Heart left ventricle (tissue), 16 donors: Measurements from ENCODE around the gene LDAF1. TPM values are rescaled to one million over a fixed set of nuclear protein-coding genes. Genes with fewer than 3 reads are reported as not detected.

Experiments used
- ATAC-seq, 4 donors: fragments of 200-7000 bp; cut with Tn5 transposase; one replicate each; pipeline ENCODE4 v1.9.1; 2020 to 2022; ENCODE audit warnings: moderate library complexity in 4 of 4, mild to moderate bottlenecking in 3 of 4, moderate number of reproducible peaks in 1 of 4
- DNase-seq, 5 donors: peaks; one replicate each; pipeline ENCODE4 v3.0.0-alpha.2; 2020
- H3K27ac ChIP-seq, 12 donors: fragments of 200-600 bp; sonication (generic) in 4 of 12; one replicate each; pipeline versions ENCODE4 v1.5.0 to v1.8.0; 2016 to 2022; ENCODE audit warnings: mild to moderate bottlenecking in 2 of 12
- H3K27me3 ChIP-seq, 9 donors: fragments of 200-600 bp; sonication (generic) in 2 of 9; one replicate each; pipeline versions ENCODE4 v1.5.1 to v1.8.0; 2016 to 2022; ENCODE audit warnings: mild to moderate bottlenecking in 3 of 9
- H3K36me3 ChIP-seq, 9 donors: fragments of 200-600 bp; sonication (generic) in 2 of 9; one replicate each; pipeline versions ENCODE4 v1.5.0 to v1.8.0; 2018 to 2022; ENCODE audit warnings: mild to moderate bottlenecking in 2 of 9
- H3K4me1 ChIP-seq, 12 donors: fragments of 200-600 bp; sonication (generic) in 4 of 12; one replicate each; pipeline versions ENCODE4 v1.5.0 to v1.8.0; 2016 to 2022; ENCODE audit warnings: mild to moderate bottlenecking in 3 of 12
- H3K4me3 ChIP-seq, 12 donors: fragments of 200-600 bp; sonication (generic) in 4 of 12; one replicate each; pipeline versions ENCODE4 v1.5.0 to v1.8.0; 2017 to 2022; ENCODE audit warnings: mild to moderate bottlenecking in 9 of 12, moderate library complexity in 4 of 12
- H3K9me3 ChIP-seq, 12 donors: fragments of 200-600 bp; sonication (generic) in 4 of 12; one replicate each; pipeline versions ENCODE4 v1.5.0 to v1.8.0; 2016 to 2022; ENCODE audit warnings: mild to moderate bottlenecking in 1 of 12
- POLR2A ChIP-seq, 2 donors: fragments of 450-650 bp; IDR thresholded peaks; one replicate each; pipeline ENCODE4 v1.6.1; 2017; ENCODE audit warnings: antibody characterized with exemption in 2 of 2, mild to moderate bottlenecking in 2 of 2, moderate library complexity in 2 of 2
- WGBS, 4 donors: extraction: QIAGEN DNeasy Blood & Tissue Kit in 2 of 4; methylation state at CpG; one replicate each; pipeline versions ENCODE4 v1.1.5 to v1.1.7; 2013 to 2018; 5-methylcytosine and 5-hydroxymethylcytosine counted together
- intact Hi-C, 10 donors: fragments of 100-400 bp; cut with DNase I; formaldehyde crosslinking; loops; one replicate each; pipeline versions ENCODE4 v1.11.1 to v1.14.2; 2022
- polyA plus RNA-seq, 2 donors: library from polyadenylated mRNA; stranded (reverse); fragments of 200-250 nt; gene quantifications; one replicate each; pipeline ENCODE4 v1.2.3, GENCODE V29; 2013
- total RNA-seq, 9 donors: library from RNA; depleted of rRNA in 2 of 9; stranded (reverse); fragments of >200 nt in 2 of 9; fragmentation: NEBNext Ultra II Directional in 3 of 9; extraction: Animal tissue kit (Norgen Biotek cat#: 25700) in 3 of 9; gene quantifications; one replicate each; pipeline versions ENCODE4 v1.1.0 to v1.2.4, GENCODE V29; 2016 to 2023
- TF ChIP-seq, protein P1 (sequence below), 12 donors: fragments of 200-600 bp; sonication (generic) in 4 of 12; IDR thresholded peaks; one replicate each; pipeline versions ENCODE4 v1.5.0 to v1.8.0; 2018 to 2022; ENCODE audit warnings: antibody characterized with exemption in 12 of 12, mild to moderate bottlenecking in 5 of 12
- donor health status: ischemic (EF 13 %, LVEDD 7.1; RV severe dilation, severe dysfunction).
- donor health status: healthy with polysubstance abuse.
- donor health status: DM: no; HTN: yes; CAD: no.
- donor health status: DM: no; HTN: no; CAD: no.
- donor health status: ischemic (EF 25% LVEDD 6.9; RV normal size, moderate dysfunction).
- donor health status: ischemic (EF 25% LVEDD 5.7; RV mildly dilated, moderate dysfunction).
- donor health status: healthy.
- donor health status: DM: yes; HTN: yes; CAD: no.
- donor health status: ischemic (EF 35%, LVEDD 5.7; RV mildly dilated, moderate dysfunction).
- donor health status: nonischemic (EF 11% LVEDD 7.7; RV severe dilation, severe dysfunction).
- donor health status: DM: yes; HTN: yes; CAD: no.
- donor health status: PGD.
- donor health status: ischemic (EF 29% LVEDD 5.4; RV normal size, mild dysfunction).
- donor health status: nonischemic (EF 23%, LVEDD 6.1; RV moderate dilation, normal function).

Gene LDAF1
- total and polyA plus RNA-seq, 11 donors = 31.0 to 334 (median 138) TPM

DNA sequence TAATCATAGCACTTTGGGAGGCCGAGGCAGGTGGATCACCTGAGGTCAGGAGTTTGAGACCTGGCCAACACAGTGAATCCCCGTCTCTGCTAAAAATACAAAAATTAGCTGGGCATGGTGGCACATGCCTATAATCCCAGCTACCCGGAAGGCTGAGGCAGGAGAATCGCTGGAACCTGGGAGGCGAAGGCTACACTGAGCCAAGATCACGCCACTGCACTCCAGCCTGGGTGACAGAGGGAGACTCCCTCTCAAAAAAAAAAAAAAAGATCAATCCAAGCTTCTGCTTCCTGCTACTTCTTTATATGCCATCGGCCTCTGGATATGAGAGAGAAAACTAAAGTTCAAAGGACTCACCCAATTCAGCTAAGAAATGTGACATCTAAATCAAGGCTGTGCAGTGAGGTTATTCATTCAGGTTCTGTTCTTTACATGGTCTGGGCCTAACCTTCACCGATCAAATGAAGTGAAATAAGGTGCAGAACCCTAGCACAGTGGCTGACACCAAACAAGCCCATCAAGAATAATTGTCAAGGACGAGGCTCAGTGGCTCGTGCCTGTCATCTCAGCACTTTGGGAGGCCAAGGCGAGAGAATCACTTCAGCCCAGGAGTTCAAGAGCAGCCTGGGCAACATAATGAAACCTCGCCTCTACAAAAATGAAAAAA, 27.3 kb downstream of the LDAF1 start:
- no peaks in the 10 kb centered on the region for H3K27me3 ChIP-seq
- H3K4me1 ChIP-seq = peaks cover 0 to 7% (median 2%) of the 10 kb centered on the region in 12 donors
- intact Hi-C loops = loop anchor here in 8 of 10 donors (2.0 to 10.0 kb wide), 9 partner anchors 92 to 1489 kb away; partner anchors contain the start of gene CRYM (in 2 of the 8)
- peaks cover 0 to 5% (median 0%) of the 10 kb centered on the region in 12 donors for H3K9me3 ChIP-seq
- no peak for DNase-seq
- no peak overlapping the region for H3K4me3 ChIP-seq
- ATAC-seq = no peak
- TF ChIP-seq, protein P1, sequence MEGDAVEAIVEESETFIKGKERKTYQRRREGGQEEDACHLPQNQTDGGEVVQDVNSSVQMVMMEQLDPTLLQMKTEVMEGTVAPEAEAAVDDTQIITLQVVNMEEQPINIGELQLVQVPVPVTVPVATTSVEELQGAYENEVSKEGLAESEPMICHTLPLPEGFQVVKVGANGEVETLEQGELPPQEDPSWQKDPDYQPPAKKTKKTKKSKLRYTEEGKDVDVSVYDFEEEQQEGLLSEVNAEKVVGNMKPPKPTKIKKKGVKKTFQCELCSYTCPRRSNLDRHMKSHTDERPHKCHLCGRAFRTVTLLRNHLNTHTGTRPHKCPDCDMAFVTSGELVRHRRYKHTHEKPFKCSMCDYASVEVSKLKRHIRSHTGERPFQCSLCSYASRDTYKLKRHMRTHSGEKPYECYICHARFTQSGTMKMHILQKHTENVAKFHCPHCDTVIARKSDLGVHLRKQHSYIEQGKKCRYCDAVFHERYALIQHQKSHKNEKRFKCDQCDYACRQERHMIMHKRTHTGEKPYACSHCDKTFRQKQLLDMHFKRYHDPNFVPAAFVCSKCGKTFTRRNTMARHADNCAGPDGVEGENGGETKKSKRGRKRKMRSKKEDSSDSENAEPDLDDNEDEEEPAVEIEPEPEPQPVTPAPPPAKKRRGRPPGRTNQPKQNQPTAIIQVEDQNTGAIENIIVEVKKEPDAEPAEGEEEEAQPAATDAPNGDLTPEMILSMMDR (IDR thresholded peaks at IDR 0.05) = no peak
- no peak for TF ChIP-seq POLR2A (IDR thresholded peaks at IDR 0.05)
- H3K27ac ChIP-seq = no peak overlapping the region
- WGBS, 4 donors = 86 to 90% (median 88%) methylated on average over 12 of the region's 12 CpGs
- H3K36me3 ChIP-seq = peaks cover 0 to 28% (median 16%) of the 10 kb centered on the region in 9 donors

DNA sequence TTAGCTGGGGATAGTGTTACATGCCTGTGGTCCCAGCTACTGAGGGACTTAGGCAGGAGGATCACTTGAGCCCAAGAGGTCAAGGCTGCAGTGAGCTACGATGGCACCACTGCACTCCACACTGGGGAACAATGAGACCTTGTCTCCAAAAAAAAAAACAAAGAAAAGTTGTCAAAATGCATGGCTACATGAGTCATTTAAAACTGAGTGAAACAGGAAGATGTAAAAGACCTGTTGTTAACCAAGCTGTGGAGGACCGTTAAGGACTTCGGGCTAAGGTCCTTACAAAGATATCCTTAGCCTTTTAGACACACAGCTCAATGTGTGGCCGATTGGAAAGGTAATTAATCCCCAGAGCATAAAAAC, 27.8 kb downstream of the LDAF1 start:
- intact Hi-C loops = loop anchor here in 8 of 10 donors (2.0 to 10.0 kb wide), 9 partner anchors 91 to 1488 kb away; partner anchors contain the start of gene CRYM (in 2 of the 8)
- DNase-seq = no peak
- WGBS, 4 donors = 67 to 80% (median 75%) methylated on average over 4 of the region's 4 CpGs
- no peak for ATAC-seq
- H3K4me3 ChIP-seq = no peak overlapping the region
- peaks cover 0 to 5% (median 0%) of the 10 kb centered on the region in 12 donors for H3K9me3 ChIP-seq
- peaks cover 0 to 23% (median 10%) of the 10 kb centered on the region in 9 donors for H3K36me3 ChIP-seq
- H3K27me3 ChIP-seq = no peaks in the 10 kb centered on the region
- no peak overlapping the region for H3K27ac ChIP-seq
- no peak for TF ChIP-seq POLR2A (IDR thresholded peaks at IDR 0.05)
- TF ChIP-seq, protein P1 (IDR thresholded peaks at IDR 0.05) = no peak
- peaks cover 0 to 7% (median 2%) of the 10 kb centered on the region in 12 donors for H3K4me1 ChIP-seq

DNA sequence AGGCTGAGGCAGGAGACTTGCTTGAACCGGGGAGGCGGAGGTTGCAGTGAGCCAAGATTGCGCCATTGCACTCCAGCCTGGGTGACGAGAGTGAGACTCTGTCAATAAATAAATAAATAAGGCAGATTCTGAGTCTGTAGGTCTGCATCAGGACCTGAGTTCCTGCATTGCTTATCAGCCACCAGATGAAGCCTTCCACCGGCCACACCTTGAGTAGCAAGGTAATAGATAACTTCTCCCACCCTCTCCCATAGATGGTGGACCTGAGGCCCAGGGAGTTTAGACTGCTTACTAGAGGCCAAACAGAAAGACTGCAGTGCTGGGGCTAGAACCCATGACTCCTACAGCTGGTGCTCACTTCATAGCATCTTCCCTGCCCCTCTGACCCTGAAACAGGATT, 30.8 kb downstream of the LDAF1 start:
- TF ChIP-seq, protein P1 (IDR thresholded peaks at IDR 0.05) = no peak
- no peak for TF ChIP-seq POLR2A (IDR thresholded peaks at IDR 0.05)
- Histone ChIP-seq H3K4me3 (no peak overlapping the region), H3K9me3 (peaks cover 0 to 3% (median 0%) of the 10 kb centered on the region in 12 donors), H3K27ac (no peak overlapping the region), H3K27me3 (no peaks in the 10 kb centered on the region), H3K36me3 (no peaks in the 10 kb centered on the region), H3K4me1 (peaks cover 0 to 7% (median 2%) of the 10 kb centered on the region in 12 donors)
- WGBS, 4 donors = 75 to 88% (median 84%) methylated on average over 5 of the region's 5 CpGs
- ATAC-seq (no peak), DNase-seq (no peak)
- intact Hi-C loops = loop anchor here in 9 of 10 donors (2.0 to 10.0 kb wide), 10 partner anchors 88 to 1485 kb away; partner anchors contain the start of gene CRYM (in 2 of the 9)

DNA sequence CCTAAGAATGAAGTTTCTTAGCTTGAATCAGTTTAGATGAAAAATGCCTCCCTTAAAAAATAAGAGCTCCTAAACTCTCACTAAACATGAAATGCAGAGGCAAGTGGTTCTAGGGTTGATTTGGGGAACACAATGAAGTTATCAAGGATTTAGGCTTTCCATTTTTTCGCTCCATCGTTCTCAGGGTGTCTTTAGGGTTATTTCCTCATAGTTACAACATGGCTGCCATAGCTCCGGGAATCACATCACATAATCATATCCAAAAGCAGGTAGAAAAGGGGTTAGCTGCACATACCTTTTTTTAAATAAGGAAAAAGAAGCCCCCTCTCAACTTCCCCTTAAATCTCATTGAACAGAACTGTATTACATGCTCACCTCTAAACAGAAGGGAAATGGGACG, 31.5 kb downstream of the LDAF1 start:
- Histone ChIP-seq H3K27ac (no peak overlapping the region), H3K36me3 (no peaks in the 10 kb centered on the region), H3K4me1 (peaks cover 0 to 7% (median 2%) of the 10 kb centered on the region in 12 donors), H3K27me3 (peaks cover 0 to 1% (median 0%) of the 10 kb centered on the region in 9 donors), H3K9me3 (peaks cover 0 to 3% (median 0%) of the 10 kb centered on the region in 12 donors), H3K4me3 (no peak overlapping the region)
- DNase-seq = no peak
- TF ChIP-seq, protein P1 (IDR thresholded peaks at IDR 0.05) = no peak
- no peak for TF ChIP-seq POLR2A (IDR thresholded peaks at IDR 0.05)
- no peak for ATAC-seq
- 86 to 96% (median 93%) methylated on average over 4 of the region's 4 CpGs for WGBS, 4 donors
- intact Hi-C loops = loop anchor here in 2 of 10 donors (5.0 kb wide), 2 partner anchors 92 to 112 kb away; no protein-coding TSS in a partner anchor
